Heart left ventricle (tissue), 16 donors: Measurements from ENCODE around the gene GGT5. TPM values are rescaled to one million over a fixed set of nuclear protein-coding genes. Genes with fewer than 3 reads are reported as not detected.
"Not testable (repeated sequence)": the region's sequence is repeated elsewhere in the genome, so short reads cannot be mapped to it uniquely, and the experiment has no call there.

Experiments used
- ATAC-seq, 4 donors: fragments of 200-7000 bp; cut with Tn5 transposase; one replicate each; pipeline ENCODE4 v1.9.1; 2020 to 2022; ENCODE audit warnings: moderate library complexity in 4 of 4, mild to moderate bottlenecking in 3 of 4, moderate number of reproducible peaks in 1 of 4
- DNase-seq, 5 donors: peaks; one replicate each; pipeline ENCODE4 v3.0.0-alpha.2; 2020
- H3K27ac ChIP-seq, 12 donors: fragments of 200-600 bp; sonication (generic) in 4 of 12; one replicate each; pipeline versions ENCODE4 v1.5.0 to v1.8.0; 2016 to 2022; ENCODE audit warnings: mild to moderate bottlenecking in 2 of 12
- H3K27me3 ChIP-seq, 9 donors: fragments of 200-600 bp; sonication (generic) in 2 of 9; one replicate each; pipeline versions ENCODE4 v1.5.1 to v1.8.0; 2016 to 2022; ENCODE audit warnings: mild to moderate bottlenecking in 3 of 9
- H3K36me3 ChIP-seq, 9 donors: fragments of 200-600 bp; sonication (generic) in 2 of 9; one replicate each; pipeline versions ENCODE4 v1.5.0 to v1.8.0; 2018 to 2022; ENCODE audit warnings: mild to moderate bottlenecking in 2 of 9
- H3K4me1 ChIP-seq, 12 donors: fragments of 200-600 bp; sonication (generic) in 4 of 12; one replicate each; pipeline versions ENCODE4 v1.5.0 to v1.8.0; 2016 to 2022; ENCODE audit warnings: mild to moderate bottlenecking in 3 of 12
- H3K4me3 ChIP-seq, 12 donors: fragments of 200-600 bp; sonication (generic) in 4 of 12; one replicate each; pipeline versions ENCODE4 v1.5.0 to v1.8.0; 2017 to 2022; ENCODE audit warnings: mild to moderate bottlenecking in 9 of 12, moderate library complexity in 4 of 12
- H3K9me3 ChIP-seq, 12 donors: fragments of 200-600 bp; sonication (generic) in 4 of 12; one replicate each; pipeline versions ENCODE4 v1.5.0 to v1.8.0; 2016 to 2022; ENCODE audit warnings: mild to moderate bottlenecking in 1 of 12
- CTCF ChIP-seq, 12 donors: fragments of 200-600 bp; sonication (generic) in 4 of 12; IDR thresholded peaks; one replicate each; pipeline versions ENCODE4 v1.5.0 to v1.8.0; 2018 to 2022; ENCODE audit warnings: antibody characterized with exemption in 12 of 12, mild to moderate bottlenecking in 5 of 12
- POLR2A ChIP-seq, 2 donors: fragments of 450-650 bp; IDR thresholded peaks; one replicate each; pipeline ENCODE4 v1.6.1; 2017; ENCODE audit warnings: antibody characterized with exemption in 2 of 2, mild to moderate bottlenecking in 2 of 2, moderate library complexity in 2 of 2
- WGBS, 4 donors: extraction: QIAGEN DNeasy Blood & Tissue Kit in 2 of 4; methylation state at CpG; one replicate each; pipeline versions ENCODE4 v1.1.5 to v1.1.7; 2013 to 2018; 5-methylcytosine and 5-hydroxymethylcytosine counted together
- intact Hi-C, 10 donors: fragments of 100-400 bp; cut with DNase I; formaldehyde crosslinking; loops; one replicate each; pipeline versions ENCODE4 v1.11.1 to v1.14.2; 2022
- polyA plus RNA-seq, 2 donors: library from polyadenylated mRNA; stranded (reverse); fragments of 200-250 nt; gene quantifications; one replicate each; pipeline ENCODE4 v1.2.3, GENCODE V29; 2013
- total RNA-seq, 9 donors: library from RNA; depleted of rRNA in 2 of 9; stranded (reverse); fragments of >200 nt in 2 of 9; fragmentation: NEBNext Ultra II Directional in 3 of 9; extraction: Animal tissue kit (Norgen Biotek cat#: 25700) in 3 of 9; gene quantifications; one replicate each; pipeline versions ENCODE4 v1.1.0 to v1.2.4, GENCODE V29; 2016 to 2023
- donor health status: ischemic (EF 13 %, LVEDD 7.1; RV severe dilation, severe dysfunction).
- donor health status: healthy with polysubstance abuse.
- donor health status: DM: no; HTN: yes; CAD: no.
- donor health status: DM: no; HTN: no; CAD: no.
- donor health status: ischemic (EF 25% LVEDD 6.9; RV normal size, moderate dysfunction).
- donor health status: ischemic (EF 25% LVEDD 5.7; RV mildly dilated, moderate dysfunction).
- donor health status: healthy.
- donor health status: DM: yes; HTN: yes; CAD: no.
- donor health status: ischemic (EF 35%, LVEDD 5.7; RV mildly dilated, moderate dysfunction).
- donor health status: nonischemic (EF 11% LVEDD 7.7; RV severe dilation, severe dysfunction).
- donor health status: DM: yes; HTN: yes; CAD: no.
- donor health status: PGD.
- donor health status: ischemic (EF 29% LVEDD 5.4; RV normal size, mild dysfunction).
- donor health status: nonischemic (EF 23%, LVEDD 6.1; RV moderate dilation, normal function).

The GGT5 gene
- total and polyA plus RNA-seq, 11 donors = 6.1 to 71.5 (median 19.6) TPM

- ATAC-seq, H3K36me3 ChIP-seq, H3K27me3 ChIP-seq, H3K9me3 ChIP-seq: not testable (repeated sequence)
- intact Hi-C loops = loop anchor here in 2 of 10 donors (5.0 to 10.0 kb wide), 2 partner anchors 34 to 136 kb away; no protein-coding TSS in a partner anchor
- H3K27ac ChIP-seq = peak overlapping the region in 7 of 12 donors; percentile 9 to 58 (median 30)
- peak in 1 of 5 donors; percentile 1 for DNase-seq
- H3K4me1 ChIP-seq = peaks cover 0 to 50% (median 23%) of the 10 kb centered on the region in 12 donors
- 84 to 86% (median 85%) methylated on average over 9 of the region's 9 CpGs for WGBS, 4 donors
- H3K4me3 ChIP-seq = peak overlapping the region in 1 of 12 donors; percentile 2
Measured at GRCh38 chr22:24240985-24241692, 3.7 kb downstream of the GGT5 start.

- intact Hi-C loops = loop anchor here in 2 of 10 donors (5.0 to 10.0 kb wide), 2 partner anchors 33 to 136 kb away; no protein-coding TSS in a partner anchor
- TF ChIP-seq POLR2A (IDR thresholded peaks at IDR 0.05) = no peak
- no peak for TF ChIP-seq CTCF (IDR thresholded peaks at IDR 0.05)
Measured at GRCh38 chr22:24240381-24240780, 4.5 kb downstream of the GGT5 start.

GRCh38 chr22:24238101-24238694 lies 6.7 kb downstream of the GGT5 start:
- ATAC-seq, H3K4me3 ChIP-seq, H3K36me3 ChIP-seq, H3K27me3 ChIP-seq, H3K9me3 ChIP-seq, H3K27ac ChIP-seq, DNase-seq, intact Hi-C loops: not testable (repeated sequence)
- 93 to 95% (median 95%) methylated on average over 13 of the region's 13 CpGs for WGBS, 4 donors
- H3K4me1 ChIP-seq = peaks cover 0 to 30% (median 10%) of the 10 kb centered on the region in 12 donors

More at GRCh38 chr22:24240381-24240780, 4.5 kb downstream of the GGT5 start:
- no peak for ATAC-seq
- Histone ChIP-seq H3K27ac (peak overlapping the region in 6 of 12 donors; percentile 9 to 54 (median 30)), H3K4me3 (peak overlapping the region in 1 of 12 donors; percentile 2), H3K9me3 (no peaks in the 10 kb centered on the region), H3K27me3 (no peaks in the 10 kb centered on the region), H3K4me1 (peaks cover 0 to 44% (median 15%) of the 10 kb centered on the region in 12 donors), H3K36me3 (no peaks in the 10 kb centered on the region)
- peak in 1 of 5 donors; percentile 47 for DNase-seq
- 64 to 85% (median 76%) methylated on average over 6 of the region's 6 CpGs for WGBS, 4 donors

- TF ChIP-seq CTCF (IDR thresholded peaks at IDR 0.05) (no peak), POLR2A (IDR thresholded peaks at IDR 0.05) (no peak)
- WGBS, 4 donors = 70 to 86% (median 80%) methylated on average over 4 of the region's 4 CpGs
- no peak for ATAC-seq
- Histone ChIP-seq H3K27ac (no peak overlapping the region), H3K36me3 (peaks cover 0 to 8% (median 0%) of the 10 kb centered on the region in 9 donors), H3K9me3 (no peaks in the 10 kb centered on the region), H3K27me3 (no peaks in the 10 kb centered on the region), H3K4me3 (no peak overlapping the region), H3K4me1 (peaks cover 0 to 18% (median 0%) of the 10 kb centered on the region in 12 donors)
- intact Hi-C loops = no loop called here
- no peak for DNase-seq
Measured at GRCh38 chr22:24236656-24237055, 8.2 kb downstream of the GGT5 start.

- peak in 1 of 5 donors; percentile 33 for DNase-seq
- peaks cover 0 to 16% (median 0%) of the 10 kb centered on the region in 9 donors for H3K36me3 ChIP-seq
- no peak for ATAC-seq
- H3K27me3 ChIP-seq = no peaks in the 10 kb centered on the region
- TF ChIP-seq CTCF (IDR thresholded peaks at IDR 0.05) (no peak), POLR2A (IDR thresholded peaks at IDR 0.05) (no peak)
- no peak overlapping the region for H3K4me3 ChIP-seq
- H3K4me1 ChIP-seq = peaks cover 0 to 13% (median 2%) of the 10 kb centered on the region in 12 donors
- H3K9me3 ChIP-seq = no peaks in the 10 kb centered on the region
- no peak overlapping the region for H3K27ac ChIP-seq
- intact Hi-C loops = no loop called here
- WGBS, 4 donors = 91 to 96% (median 95%) methylated on average over 4 of the region's 4 CpGs
Measured at GRCh38 chr22:24235315-24235714, 9.6 kb downstream of the GGT5 start.
